GM23338 (cell line): ENCODE data around the gene HERPUD2.

Experiments
- CREB1 ChIP-seq: fragments of 250-450 bp; sonication (Bioruptor Pico); IDR thresholded peaks from 2 replicates; pipeline ENCODE4 v1.5.0; 2020; ENCODE audit warnings: low read depth, mild to moderate bottlenecking, moderate library complexity
- CTCF ChIP-seq, 2 experiments: fragments of 200-600 bp in 1 of 2; sonication (generic) in 1 of 2; conservative IDR thresholded peaks; 2 replicates each; pipeline versions ENCODE4 v1.5.1 to v1.6.1; 2016 to 2017; ENCODE audit warnings: antibody characterized with exemption in 2 of 2, low read depth in 2 of 2, mild to moderate bottlenecking in 2 of 2, moderate library complexity in 1 of 2
- EZH2 ChIP-seq: fragments of 200-600 bp; sonication (generic); IDR thresholded peaks from one replicate; pipeline ENCODE4 v1.8.0; 2017; ENCODE audit warnings: antibody characterized with exemption, mild to moderate bottlenecking, low read depth; ENCODE audit not compliant: unreplicated experiment
- EZH2phosphoT487 ChIP-seq: fragments of 200-600 bp; sonication (generic); IDR thresholded peaks from one replicate; pipeline ENCODE4 v1.8.1; 2018; ENCODE audit warnings: antibody characterized with exemption; ENCODE audit not compliant: unreplicated experiment
- JUNB ChIP-seq: IDR thresholded peaks from one replicate; pipeline ENCODE4 v1.6.1; 2016; ENCODE audit warnings: antibody characterized with exemption; ENCODE audit not compliant: unreplicated experiment
- NANOG ChIP-seq: IDR thresholded peaks from 2 replicates; pipeline ENCODE4 v1.6.1; 2016; ENCODE audit warnings: antibody characterized with exemption, borderline replicate concordance
- POLR2AphosphoS5 ChIP-seq: IDR thresholded peaks from 2 replicates; pipeline ENCODE4 v1.6.1; 2016; ENCODE audit warnings: antibody characterized with exemption, low read depth
- REST ChIP-seq: IDR thresholded peaks from one replicate; pipeline ENCODE4 v1.6.1; 2018; ENCODE audit warnings: antibody characterized with exemption; ENCODE audit not compliant: unreplicated experiment
- ZNF114 ChIP-seq: fragments of 250-450 bp; sonication (Bioruptor Pico); IDR thresholded peaks from 2 replicates; pipeline ENCODE4 v1.5.0; 2020; ENCODE audit warnings: mild to moderate bottlenecking, moderate library complexity

- no peak for TF ChIP-seq CTCF (conservative IDR thresholded peaks at IDR 0.05; ENCODE audit: low read depth in 2 of 2)
- TF ChIP-seq EZH2 = no peak
- TF ChIP-seq EZH2phosphoT487 = no peak
- TF ChIP-seq REST = no peak
- TF ChIP-seq POLR2AphosphoS5 = no peak
- TF ChIP-seq ZNF114 (CRISPR knock-in tag) = no peak
- TF ChIP-seq JUNB = no peak
- no peak for TF ChIP-seq CREB1 (CRISPR knock-in tag)
- TF ChIP-seq NANOG = no peak
Measured at GRCh38 chr7:35705932-35706461, 11.1 kb upstream of the HERPUD2 start.
